ENCODE measurements around the gene PTGER4. TPM values are rescaled to one million over a fixed set of nuclear protein-coding genes. Genes with fewer than 3 reads are reported as not detected.

PTGER4 gene
- total RNA-seq, 2 experiments from 2014 or later = 83.8 to 86.3 TPM

DNA sequence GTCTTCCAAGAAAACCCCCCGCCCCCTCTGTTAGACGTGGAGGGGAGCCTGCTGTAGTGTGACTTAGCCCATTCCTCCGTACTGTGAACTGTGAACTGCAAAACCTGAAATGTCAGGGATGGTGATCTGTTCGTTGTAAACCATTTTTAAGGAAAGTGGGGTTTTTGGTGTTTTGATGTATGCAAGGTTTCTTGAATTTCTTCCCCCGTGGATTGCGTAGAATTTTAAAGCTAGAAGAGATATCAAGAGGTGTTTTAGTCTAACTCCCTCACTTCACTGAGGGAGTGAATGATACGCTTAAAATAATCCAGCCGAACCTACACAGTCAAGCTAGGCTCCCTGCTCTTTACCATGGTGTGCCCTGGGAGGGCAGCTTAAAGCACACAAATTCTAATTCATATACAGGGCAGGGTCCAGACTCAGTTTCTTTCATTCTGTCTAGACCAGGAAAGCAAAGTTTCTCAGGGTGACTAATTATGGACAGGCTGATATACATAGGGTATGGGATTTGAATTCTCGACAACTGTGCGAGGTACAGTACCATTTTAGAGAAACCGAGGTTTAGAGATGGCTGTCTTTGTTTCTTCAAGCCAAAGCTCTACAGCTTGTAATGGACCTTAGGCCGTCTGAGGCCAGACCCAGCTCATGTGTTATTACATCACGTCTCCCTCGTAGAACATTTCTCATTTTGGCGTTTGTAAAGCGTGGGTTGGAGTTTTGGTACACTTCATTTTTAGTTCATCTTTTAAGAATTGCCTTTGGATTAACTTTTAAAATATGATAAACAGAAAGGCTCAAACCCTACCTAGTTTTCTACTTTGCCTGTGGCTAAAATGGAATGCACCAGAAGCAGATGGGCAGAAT, 2.7 kb downstream of the PTGER4 start:
- H3K4me3 Mint-ChIP-seq = peak overlapping the region; percentile 89
- peaks cover 72% of the 10 kb centered on the region for H3K36me3 Mint-ChIP-seq (ENCODE audit: low read depth)
- H3K4me1 Mint-ChIP-seq (ENCODE audit: low read depth) = peaks cover 28% of the 10 kb centered on the region
- no peaks in the 10 kb centered on the region for H3K9me3 Mint-ChIP-seq
- intact Hi-C loops (cut with micrococcal nuclease) = loop anchor here (5.0 to 10.0 kb wide), 2 partner anchors 1192 to 1480 kb away; partner anchors contain the start of gene OXCT1
- CTCF ChIA-PET = interaction anchor here (1.0 to 1.1 kb wide), 3 partner anchors 10 to 405 kb away, joined by 3 to 4 read pairs (median 4); no protein-coding TSS in a partner anchor
- DNase-seq = no peak
- H3K27me3 Mint-ChIP-seq (ENCODE audit: low read depth) = no peaks in the 10 kb centered on the region
- H3K27ac Mint-ChIP-seq = peak overlapping the region; percentile 99

DNA sequence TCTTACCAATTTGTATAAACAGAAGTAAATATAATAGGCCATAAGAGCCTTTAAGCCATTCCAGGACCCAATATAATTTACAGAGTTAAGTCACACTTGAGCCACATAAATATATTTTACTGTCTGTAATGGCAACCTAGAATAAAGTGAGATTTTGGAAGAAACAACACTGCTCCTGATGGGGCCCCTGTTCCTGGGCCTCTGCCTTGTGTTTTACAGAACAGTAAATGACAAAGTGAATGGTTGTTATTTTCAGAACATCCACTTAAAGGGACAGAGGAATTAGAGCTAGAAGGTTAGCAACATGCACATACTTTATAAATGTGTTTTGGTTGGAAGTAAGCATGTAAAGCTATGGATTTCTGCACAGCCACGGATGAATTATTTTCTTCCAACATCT, 3.6 kb downstream of the PTGER4 start:
- CTCF ChIA-PET = interaction anchor here (0.8 kb wide), 1 partner anchor 51 kb away, joined by 3 read pairs; no protein-coding TSS in a partner anchor
- peak overlapping the region; percentile 99 for H3K27ac Mint-ChIP-seq
- peak overlapping the region; percentile 89 for H3K4me3 Mint-ChIP-seq
- DNase-seq = no peak
- H3K9me3 Mint-ChIP-seq = no peaks in the 10 kb centered on the region
- H3K4me1 Mint-ChIP-seq (ENCODE audit: low read depth) = peaks cover 31% of the 10 kb centered on the region
- H3K36me3 Mint-ChIP-seq (ENCODE audit: low read depth) = peaks cover 81% of the 10 kb centered on the region
- intact Hi-C loops (cut with micrococcal nuclease) = loop anchor here (5.0 to 10.0 kb wide), 2 partner anchors 1191 to 1481 kb away; partner anchors contain the start of gene OXCT1
- H3K27me3 Mint-ChIP-seq (ENCODE audit: low read depth) = no peaks in the 10 kb centered on the region

DNA sequence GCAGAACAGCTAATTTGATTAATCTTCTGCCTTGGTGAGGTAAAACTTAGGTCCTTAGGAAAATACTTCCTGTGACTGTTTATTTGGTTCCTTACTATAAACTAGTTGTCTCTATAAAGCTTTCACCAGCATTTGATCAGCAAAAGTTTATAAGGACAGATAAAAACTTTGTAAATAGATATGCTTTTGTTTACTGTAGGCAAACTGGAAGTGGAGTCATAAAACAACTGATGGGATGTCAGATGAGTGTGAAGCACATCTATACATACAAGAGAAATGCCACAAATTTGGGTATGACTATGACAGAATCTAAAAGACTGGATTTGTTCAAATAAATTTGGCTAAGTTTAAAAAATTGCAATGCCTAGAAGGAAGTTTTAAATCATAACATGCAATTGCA, 5.5 kb downstream of the PTGER4 start:
- no peak for DNase-seq
- Mint-ChIP-seq H3K9me3 (no peaks in the 10 kb centered on the region), H3K27me3 (ENCODE audit: low read depth) (no peaks in the 10 kb centered on the region), H3K4me1 (ENCODE audit: low read depth) (peaks cover 42% of the 10 kb centered on the region), H3K27ac (peak overlapping the region; percentile 99), H3K36me3 (ENCODE audit: low read depth) (peaks cover 89% of the 10 kb centered on the region), H3K4me3 (peak overlapping the region; percentile 89)
- CTCF ChIA-PET = interaction anchor here (0.5 to 2.2 kb wide), 8 partner anchors 10 to 736 kb away, joined by 3 to 7 read pairs (median 3); no protein-coding TSS in a partner anchor
- intact Hi-C loops (cut with micrococcal nuclease) = loop anchor here (5.0 to 10.0 kb wide), 2 partner anchors 192 to 1190 kb away; partner anchors contain the start of gene OXCT1

DNA sequence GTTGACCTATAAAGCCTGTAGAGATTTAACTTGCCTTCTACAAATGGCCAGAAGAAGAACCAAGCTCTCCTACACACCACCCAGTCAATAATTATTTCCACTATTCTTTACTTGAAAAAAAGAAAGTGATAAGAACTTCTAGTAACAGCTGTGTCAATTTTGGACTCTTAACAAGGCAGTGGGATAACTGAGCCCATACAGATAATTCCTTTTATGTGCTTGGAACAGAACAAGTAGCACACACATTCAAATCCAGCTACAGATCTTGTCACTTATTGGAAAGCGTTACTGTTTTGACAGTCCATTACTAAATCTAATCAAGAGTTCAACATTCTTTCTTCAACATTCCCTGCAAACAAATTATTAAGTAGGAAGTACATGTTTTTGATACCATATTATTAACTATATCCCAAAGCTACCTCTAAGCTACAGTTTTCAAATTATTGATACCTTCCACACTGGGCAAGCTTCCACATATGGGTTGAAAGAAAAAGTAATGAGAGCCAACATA, 6.3 kb downstream of the PTGER4 start:
- Mint-ChIP-seq H3K4me1 (ENCODE audit: low read depth) (peaks cover 49% of the 10 kb centered on the region), H3K27me3 (ENCODE audit: low read depth) (no peaks in the 10 kb centered on the region), H3K27ac (peak overlapping the region; percentile 99), H3K36me3 (ENCODE audit: low read depth) (peaks cover 88% of the 10 kb centered on the region), H3K4me3 (peak overlapping the region; percentile 89), H3K9me3 (no peaks in the 10 kb centered on the region)
- CTCF ChIA-PET = interaction anchor here (0.5 to 2.2 kb wide), 13 partner anchors 11 to 737 kb away, joined by 3 to 8 read pairs (median 3); no protein-coding TSS in a partner anchor
- no peak for DNase-seq
- intact Hi-C loops (cut with micrococcal nuclease) = loop anchor here (2.0 to 10.0 kb wide), 3 partner anchors 63 to 1189 kb away; partner anchors contain the start of gene OXCT1

DNA sequence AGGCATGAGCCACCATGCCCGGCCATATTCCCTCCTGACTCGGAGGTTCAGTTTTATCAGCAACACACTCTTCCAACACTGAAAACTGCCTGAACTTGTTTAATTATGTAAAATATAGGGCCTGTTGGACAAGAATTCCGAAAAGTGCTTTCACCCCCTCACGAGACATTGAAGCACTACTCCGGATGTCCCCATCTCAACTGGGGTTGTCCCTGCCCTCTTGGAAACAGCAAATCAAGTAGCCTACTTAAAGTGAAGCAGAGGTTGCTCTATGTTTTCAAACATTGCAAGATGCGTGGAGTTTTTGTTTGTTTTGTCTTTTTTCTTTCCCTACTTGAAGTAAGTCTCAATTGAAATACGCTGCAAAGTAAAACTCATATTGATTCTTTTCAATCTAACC, 7.6 kb downstream of the PTGER4 start:
- Mint-ChIP-seq H3K27ac (peak overlapping the region; percentile 99), H3K4me3 (peak overlapping the region; percentile 89), H3K27me3 (ENCODE audit: low read depth) (no peaks in the 10 kb centered on the region), H3K9me3 (no peaks in the 10 kb centered on the region), H3K36me3 (ENCODE audit: low read depth) (peaks cover 88% of the 10 kb centered on the region), H3K4me1 (ENCODE audit: low read depth) (peaks cover 61% of the 10 kb centered on the region)
- CTCF ChIA-PET = no interaction called here
- peak; percentile 78 for DNase-seq
- intact Hi-C loops (cut with micrococcal nuclease) = loop anchor here (2.0 to 10.0 kb wide), 3 partner anchors 65 to 1187 kb away; partner anchors contain the start of gene OXCT1

DNA sequence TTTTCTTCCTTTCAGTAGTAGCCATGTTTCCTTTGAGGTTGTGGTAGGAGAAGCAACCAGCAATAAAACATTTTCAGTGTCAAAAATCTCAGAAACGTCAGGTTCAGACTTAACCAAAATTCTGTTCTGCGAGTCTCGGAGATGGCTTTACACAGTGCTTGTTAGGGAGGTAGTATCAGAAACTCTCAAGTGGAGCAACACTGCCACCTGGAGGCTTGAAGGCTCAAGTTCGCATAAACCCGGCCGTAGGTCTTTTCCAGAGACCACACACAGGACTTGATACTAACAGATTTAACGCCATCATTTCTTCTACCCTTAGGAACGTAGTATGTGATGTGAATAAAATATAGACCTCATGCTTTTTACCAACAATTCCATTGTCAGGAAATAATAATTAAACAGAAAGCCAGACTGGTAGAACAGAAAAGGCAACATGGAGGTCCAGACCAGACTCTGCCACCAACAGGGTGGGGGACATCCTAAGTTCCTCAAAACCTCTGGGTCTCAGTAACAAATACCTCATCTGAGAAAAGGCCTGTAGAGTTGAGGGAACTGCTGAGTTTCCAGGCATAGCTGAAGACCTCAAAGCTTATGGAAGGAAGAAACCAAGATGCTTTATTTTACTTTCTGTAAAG, 8.5 kb downstream of the PTGER4 start:
- peaks cover 82% of the 10 kb centered on the region for H3K36me3 Mint-ChIP-seq (ENCODE audit: low read depth)
- peak overlapping the region; percentile 89 for H3K4me3 Mint-ChIP-seq
- CTCF ChIA-PET = interaction anchor here (0.7 to 2.5 kb wide), 8 partner anchors 10 to 740 kb away, joined by 3 to 11 read pairs (median 4); no protein-coding TSS in a partner anchor
- DNase-seq = peak; percentile 95
- no peaks in the 10 kb centered on the region for H3K9me3 Mint-ChIP-seq
- intact Hi-C loops (cut with micrococcal nuclease) = loop anchor here (1.0 to 10.0 kb wide), 12 partner anchors 9 to 1187 kb away; partner anchors contain the start of genes OXCT1 and PTGER4
- H3K27me3 Mint-ChIP-seq (ENCODE audit: low read depth) = no peaks in the 10 kb centered on the region
- peak overlapping the region; percentile 99 for H3K27ac Mint-ChIP-seq
- H3K4me1 Mint-ChIP-seq (ENCODE audit: low read depth) = peaks cover 64% of the 10 kb centered on the region

DNA sequence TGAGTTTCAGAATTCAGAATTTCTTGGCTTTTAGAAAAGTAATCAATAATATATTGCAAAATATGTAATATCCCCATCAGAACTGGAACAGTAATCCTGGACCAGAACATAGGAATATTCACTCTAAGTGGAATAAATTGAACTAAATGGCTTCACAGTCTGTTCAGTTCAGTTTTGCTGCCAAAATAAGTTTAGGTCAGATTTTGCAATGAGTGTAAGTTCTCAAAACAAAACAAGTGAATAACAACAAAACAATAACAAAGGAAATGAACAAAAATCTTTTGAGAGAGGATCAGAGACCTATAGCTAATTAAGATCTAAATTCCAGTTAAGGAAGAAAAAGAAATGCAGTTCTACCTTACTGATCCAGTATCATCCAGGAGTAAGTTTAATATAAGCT, 9.3 kb downstream of the PTGER4 start:
- peaks cover 64% of the 10 kb centered on the region for H3K4me1 Mint-ChIP-seq (ENCODE audit: low read depth)

DNA sequence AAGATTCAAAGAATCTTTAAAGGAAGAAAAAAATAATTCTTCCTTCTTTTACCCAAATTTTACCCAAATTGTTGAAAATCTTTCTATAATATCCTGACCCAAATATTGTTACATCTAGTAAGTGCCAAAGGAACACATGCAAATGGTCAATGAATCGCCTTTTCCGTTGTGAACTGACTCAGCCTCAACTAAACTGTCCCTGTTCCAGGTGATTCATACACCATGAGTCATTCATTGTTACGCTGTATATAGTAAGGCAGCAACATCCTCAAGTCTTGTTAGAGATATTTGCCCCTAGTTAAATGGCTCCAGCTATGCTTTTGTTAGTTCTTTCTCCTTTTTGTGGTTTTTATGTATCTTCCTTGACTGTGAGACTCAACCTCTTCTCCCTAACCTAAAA, 9.7 kb downstream of the PTGER4 start:
- H3K36me3 Mint-ChIP-seq (ENCODE audit: low read depth) = peaks cover 79% of the 10 kb centered on the region
- H3K9me3 Mint-ChIP-seq = no peaks in the 10 kb centered on the region
- CTCF ChIA-PET = interaction anchor here (0.9 to 2.5 kb wide), 9 partner anchors 14 to 973 kb away, joined by 3 to 11 read pairs (median 4); no protein-coding TSS in a partner anchor
- no peaks in the 10 kb centered on the region for H3K27me3 Mint-ChIP-seq (ENCODE audit: low read depth)
- DNase-seq = peak; percentile 80
- H3K4me3 Mint-ChIP-seq = peak overlapping the region; percentile 68
- H3K4me1 Mint-ChIP-seq (ENCODE audit: low read depth) = peaks cover 64% of the 10 kb centered on the region
- H3K27ac Mint-ChIP-seq = peak overlapping the region; percentile 99
- intact Hi-C loops (cut with micrococcal nuclease) = loop anchor here (1.0 to 10.0 kb wide), 9 partner anchors 66 to 1185 kb away; partner anchors contain the start of genes OXCT1 and TTC33

More for the DNA sequence above, 9.3 kb downstream of the PTGER4 start:
- Mint-ChIP-seq H3K27me3 (ENCODE audit: low read depth) (no peaks in the 10 kb centered on the region), H3K36me3 (ENCODE audit: low read depth) (peaks cover 79% of the 10 kb centered on the region), H3K27ac (peak overlapping the region; percentile 99), H3K4me3 (peak overlapping the region; percentile 89), H3K9me3 (no peaks in the 10 kb centered on the region)
- DNase-seq = no peak
- CTCF ChIA-PET = interaction anchor here (0.7 to 2.5 kb wide), 12 partner anchors 11 to 972 kb away, joined by 3 to 11 read pairs (median 4); no protein-coding TSS in a partner anchor
- intact Hi-C loops (cut with micrococcal nuclease) = loop anchor here (1.0 to 10.0 kb wide), 18 partner anchors 10 to 1186 kb away; partner anchors contain the start of genes OXCT1, PTGER4 and TTC33

DNA sequence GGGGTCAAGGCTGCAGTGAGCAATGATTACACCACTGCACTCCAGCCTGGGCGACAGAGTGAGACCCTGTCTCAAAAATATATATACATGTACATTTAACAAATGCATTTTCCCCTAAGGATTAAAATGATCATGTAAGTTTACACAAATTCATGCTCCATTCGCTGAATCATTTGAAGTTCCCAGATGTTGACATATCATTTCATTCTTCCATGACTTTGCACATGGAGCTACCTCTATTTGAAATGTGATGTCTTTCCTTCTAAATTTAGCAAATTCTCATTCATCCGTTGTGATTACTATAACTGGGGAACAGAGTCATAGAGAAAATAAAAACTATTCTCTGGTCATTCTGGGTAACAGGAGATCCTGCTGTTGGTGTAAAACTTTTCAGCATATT, 10.6 kb downstream of the PTGER4 start:
- peak overlapping the region; percentile 43 for H3K4me3 Mint-ChIP-seq
- intact Hi-C loops (cut with micrococcal nuclease) = no loop called here
- CTCF ChIA-PET = interaction anchor here (1.0 to 2.5 kb wide), 2 partner anchors 210 to 742 kb away, joined by 3 to 11 read pairs; no protein-coding TSS in a partner anchor

DNA sequence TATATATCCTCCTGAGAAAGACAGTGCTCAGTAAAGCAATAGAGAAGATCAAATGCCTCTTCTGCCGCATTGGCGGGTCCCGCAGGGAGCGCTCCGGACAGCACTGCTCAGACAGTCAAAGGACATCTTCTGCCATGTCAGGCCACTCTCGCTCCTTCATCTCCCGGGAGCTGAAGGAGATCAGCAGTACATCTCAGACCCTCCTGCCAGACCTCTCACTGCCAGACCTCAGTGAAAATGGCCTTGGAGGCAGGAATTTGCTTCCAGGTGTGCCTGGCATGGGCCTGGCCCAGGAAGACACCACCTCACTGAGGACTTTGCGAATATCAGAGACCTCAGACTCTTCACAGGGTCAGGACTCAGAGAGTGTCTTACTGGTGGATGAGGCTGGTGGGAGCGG, 12.2 kb downstream of the PTGER4 start:
- H3K36me3 Mint-ChIP-seq (ENCODE audit: low read depth) = peaks cover 77% of the 10 kb centered on the region
- peaks cover 51% of the 10 kb centered on the region for H3K4me1 Mint-ChIP-seq (ENCODE audit: low read depth)
- peak overlapping the region; percentile 76 for H3K27ac Mint-ChIP-seq
- no peaks in the 10 kb centered on the region for H3K9me3 Mint-ChIP-seq
- intact Hi-C loops (cut with micrococcal nuclease) = no loop called here
- no peak for DNase-seq
- H3K27me3 Mint-ChIP-seq (ENCODE audit: low read depth) = no peaks in the 10 kb centered on the region
- H3K4me3 Mint-ChIP-seq = peak overlapping the region; percentile 41
- CTCF ChIA-PET = interaction anchor here (0.5 to 1.0 kb wide), 2 partner anchors 10 to 756 kb away, joined by 3 to 4 read pairs; no protein-coding TSS in a partner anchor

More for the DNA sequence above, 10.6 kb downstream of the PTGER4 start:
- Mint-ChIP-seq H3K9me3 (no peaks in the 10 kb centered on the region), H3K4me1 (ENCODE audit: low read depth) (peaks cover 64% of the 10 kb centered on the region), H3K36me3 (ENCODE audit: low read depth) (peaks cover 79% of the 10 kb centered on the region), H3K27me3 (ENCODE audit: low read depth) (no peaks in the 10 kb centered on the region), H3K27ac (peak overlapping the region; percentile 76)
- DNase-seq = no peak

DNA sequence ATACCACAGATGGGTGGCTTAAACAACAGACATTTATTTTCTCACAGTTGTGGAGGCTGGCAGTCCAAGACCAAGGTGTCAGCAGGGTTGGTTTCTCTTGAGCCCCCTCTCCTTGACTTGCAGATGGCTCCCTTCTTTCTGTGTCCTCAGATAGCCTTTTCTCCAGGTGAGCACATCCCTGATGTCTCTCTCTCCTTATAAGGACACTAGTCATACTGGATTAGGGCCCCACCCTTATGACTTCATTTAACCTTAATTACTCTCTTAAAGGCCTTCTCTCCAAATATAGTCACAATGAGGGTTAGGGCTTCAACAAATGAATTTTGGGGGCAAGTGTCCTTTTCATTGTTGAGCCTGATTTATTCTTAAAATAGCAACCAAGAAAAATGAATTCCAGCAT, 14.7 kb downstream of the PTGER4 start:
- Mint-ChIP-seq H3K4me1 (ENCODE audit: low read depth) (peaks cover 28% of the 10 kb centered on the region), H3K27me3 (ENCODE audit: low read depth) (no peaks in the 10 kb centered on the region), H3K4me3 (no peak overlapping the region), H3K9me3 (no peaks in the 10 kb centered on the region), H3K27ac (peak overlapping the region; percentile 30), H3K36me3 (ENCODE audit: low read depth) (peaks cover 66% of the 10 kb centered on the region)
- no peak for DNase-seq
- CTCF ChIA-PET = no interaction called here
- intact Hi-C loops (cut with micrococcal nuclease) = no loop called here
